Stomach (tissue), 9 donors: ENCODE results near the gene LRRC10. TPM values are rescaled to one million over a fixed set of nuclear protein-coding genes. Genes with fewer than 3 reads are reported as not detected.

Source experiments
- DNase-seq, 2 donors: peaks; one replicate each; pipeline versions ENCODE4 v3.0.0 to v3.0.0-alpha.2; 2013 to 2019
- H3K27ac ChIP-seq, 5 donors: fragments of 200-600 bp in 4 of 5; sonication (generic) in 4 of 5; one replicate each; pipeline ENCODE4 v1.5.1; 2013 to 2019; ENCODE audit warnings: mild to moderate bottlenecking in 1 of 5, moderate library complexity in 1 of 5
- H3K27me3 ChIP-seq, 3 donors: fragments of 200-600 bp; sonication (generic); one replicate each; pipeline ENCODE4 v1.5.1; 2017 to 2019; ENCODE audit warnings: mixed run types in 1 of 3
- H3K36me3 ChIP-seq, 4 donors: fragments of 200-600 bp; sonication (generic); 1 replicate in 3 of 4; 2 replicates in 1 of 4; pipeline ENCODE4 v1.5.1; 2016 to 2019
- H3K4me1 ChIP-seq, 4 donors: fragments of 200-600 bp; sonication (generic); one replicate each; pipeline ENCODE4 v1.5.1; 2016 to 2019
- H3K4me3 ChIP-seq, 4 donors: fragments of 200-600 bp; sonication (generic) in 3 of 4; one replicate each; pipeline ENCODE4 v1.5.1; 2016 to 2019; ENCODE audit warnings: mild to moderate bottlenecking in 1 of 4
- H3K9me3 ChIP-seq, 4 donors: fragments of 200-600 bp; sonication (generic); one replicate each; pipeline ENCODE4 v1.5.1; 2016 to 2019
- EP300 ChIP-seq: sonication (generic); formaldehyde crosslinking; IDR thresholded peaks from one replicate; pipeline ENCODE4 v1.6.1; 2017; ENCODE audit warnings: antibody characterized with exemption
- POLR2A ChIP-seq, 4 donors: fragments of 450-650 bp; IDR thresholded peaks; one replicate each; pipeline ENCODE4 v1.6.1; 2016; ENCODE audit warnings: antibody characterized with exemption in 4 of 4, control low read depth in 2 of 4, mild to moderate bottlenecking in 1 of 4, moderate library complexity in 1 of 4
- POLR2AphosphoS5 ChIP-seq, 3 donors: sonication (generic); formaldehyde crosslinking; IDR thresholded peaks; one replicate each; pipeline ENCODE4 v1.6.1; 2016; ENCODE audit warnings: antibody characterized with exemption in 3 of 3
- WGBS, 5 donors: extraction: QIAGEN DNeasy Blood & Tissue Kit in 3 of 5; methylation state at CpG; one replicate each; pipeline versions ENCODE4 v1.1.5 to v1.1.7; 2013 to 2018; 5-methylcytosine and 5-hydroxymethylcytosine counted together
- intact Hi-C: fragments of 100-400 bp; cut with DNase I; formaldehyde crosslinking; loops from one replicate; pipeline ENCODE4 v1.15.1; 2023; ENCODE audit warnings: low total_unique reads
- polyA plus RNA-seq, 3 donors: library from polyadenylated mRNA; stranded (reverse); fragments of 200-250 nt; gene quantifications; one replicate each; pipeline ENCODE4 v1.2.3, GENCODE V29; 2013
- total RNA-seq, 5 donors: library from RNA; depleted of rRNA; stranded (reverse); fragments of >200 nt; gene quantifications; one replicate each; pipeline versions ENCODE4 v1.1.0 to v1.2.3, GENCODE V29; 2014 to 2016
- TF ChIP-seq, protein P1 (sequence below), 7 experiments: fragments of 450-650 bp in 4 of 7; fragments of 200-600 bp in 3 of 7; sonication (generic) in 3 of 7; IDR thresholded peaks; one replicate each; pipeline ENCODE4 v1.5.1; 2016 to 2019; ENCODE audit warnings: antibody characterized with exemption in 7 of 7, control low read depth in 2 of 7, mild to moderate bottlenecking in 1 of 7
- donor health status: healthy with polysubstance abuse.
- donor health status: Bipolar disorder and iron deficiency.
- donor health status: healthy.

LRRC10 gene
- total and polyA plus RNA-seq, 8 donors, result not detected

DNA sequence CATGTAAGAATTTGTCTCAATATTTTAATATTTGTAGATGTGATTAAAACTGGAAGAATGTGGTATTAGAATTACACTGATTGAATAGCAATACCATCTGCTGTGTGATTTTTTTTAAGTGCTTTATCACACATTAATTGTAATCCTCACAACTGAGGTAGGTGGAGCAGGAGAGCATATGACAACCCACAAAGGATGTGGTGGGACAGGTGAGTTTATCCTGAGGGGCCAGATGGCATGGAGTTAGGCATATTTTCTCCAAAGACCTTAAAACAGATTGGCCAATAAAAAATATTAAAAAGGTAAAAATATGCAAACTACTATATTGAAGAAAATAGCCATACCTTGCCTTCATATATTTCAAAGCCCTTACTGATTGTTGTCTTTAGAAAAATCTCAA is 7.8 kb downstream of the LRRC10 start:
- intact Hi-C loops, result no loop called here
- TF ChIP-seq, protein P1, sequence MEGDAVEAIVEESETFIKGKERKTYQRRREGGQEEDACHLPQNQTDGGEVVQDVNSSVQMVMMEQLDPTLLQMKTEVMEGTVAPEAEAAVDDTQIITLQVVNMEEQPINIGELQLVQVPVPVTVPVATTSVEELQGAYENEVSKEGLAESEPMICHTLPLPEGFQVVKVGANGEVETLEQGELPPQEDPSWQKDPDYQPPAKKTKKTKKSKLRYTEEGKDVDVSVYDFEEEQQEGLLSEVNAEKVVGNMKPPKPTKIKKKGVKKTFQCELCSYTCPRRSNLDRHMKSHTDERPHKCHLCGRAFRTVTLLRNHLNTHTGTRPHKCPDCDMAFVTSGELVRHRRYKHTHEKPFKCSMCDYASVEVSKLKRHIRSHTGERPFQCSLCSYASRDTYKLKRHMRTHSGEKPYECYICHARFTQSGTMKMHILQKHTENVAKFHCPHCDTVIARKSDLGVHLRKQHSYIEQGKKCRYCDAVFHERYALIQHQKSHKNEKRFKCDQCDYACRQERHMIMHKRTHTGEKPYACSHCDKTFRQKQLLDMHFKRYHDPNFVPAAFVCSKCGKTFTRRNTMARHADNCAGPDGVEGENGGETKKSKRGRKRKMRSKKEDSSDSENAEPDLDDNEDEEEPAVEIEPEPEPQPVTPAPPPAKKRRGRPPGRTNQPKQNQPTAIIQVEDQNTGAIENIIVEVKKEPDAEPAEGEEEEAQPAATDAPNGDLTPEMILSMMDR (IDR thresholded peaks at IDR 0.05), result no peak
- TF ChIP-seq POLR2A (IDR thresholded peaks at IDR 0.05) (no peak), EP300 (no peak)

DNA sequence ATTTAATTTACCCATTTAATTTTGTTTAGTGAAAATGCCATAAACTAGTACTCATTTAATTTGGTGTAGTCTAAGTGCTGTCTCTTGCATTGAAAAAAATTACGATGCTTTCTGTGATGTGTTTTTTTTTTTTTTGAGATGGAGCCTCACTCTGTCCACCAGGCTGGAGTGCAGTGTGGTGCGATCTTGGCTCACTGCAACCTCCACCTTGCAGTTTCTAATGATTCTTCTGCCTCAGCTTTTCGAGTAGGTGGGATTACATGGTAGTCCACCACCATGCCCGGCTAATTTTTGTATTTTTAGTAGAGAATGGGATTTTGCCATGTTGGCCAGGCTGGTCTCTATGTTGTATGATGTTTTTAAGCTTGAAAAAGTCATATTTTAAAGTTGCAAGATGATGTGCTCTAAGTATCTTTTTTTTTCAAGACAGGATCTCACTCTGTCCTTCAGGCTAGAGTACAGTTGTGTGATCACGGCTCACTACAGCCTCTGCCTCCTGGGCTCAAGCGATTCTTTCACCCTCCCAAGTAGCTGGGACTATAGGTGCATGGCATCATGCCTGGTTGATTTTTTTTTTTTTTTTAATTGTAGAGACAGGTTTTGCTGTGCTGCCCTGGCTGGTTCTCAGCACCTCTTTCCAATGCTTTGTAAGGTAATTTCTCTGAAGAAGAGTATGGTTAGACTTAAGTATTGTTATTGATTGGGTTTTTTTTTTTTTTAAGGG is 8.6 kb downstream of the LRRC10 start:
- intact Hi-C loops, result no loop called here
- peaks cover 48 to 66% (median 65%) of the 10 kb centered on the region in 4 donors for H3K36me3 ChIP-seq
- TF ChIP-seq POLR2AphosphoS5 (IDR thresholded peaks at IDR 0.05), result no peak
- TF ChIP-seq, protein P1 (IDR thresholded peaks at IDR 0.05), result no peak
- TF ChIP-seq EP300, result no peak
- TF ChIP-seq POLR2A (IDR thresholded peaks at IDR 0.05), result no peak

More for the DNA sequence above, 7.8 kb downstream of the LRRC10 start:
- Histone ChIP-seq H3K4me1 (no peaks in the 10 kb centered on the region), H3K27ac (no peak overlapping the region), H3K4me3 (no peak overlapping the region), H3K27me3 (no peaks in the 10 kb centered on the region), H3K36me3 (peaks cover 39 to 57% (median 56%) of the 10 kb centered on the region in 4 donors), H3K9me3 (no peaks in the 10 kb centered on the region)
- DNase-seq, result no peak

DNA sequence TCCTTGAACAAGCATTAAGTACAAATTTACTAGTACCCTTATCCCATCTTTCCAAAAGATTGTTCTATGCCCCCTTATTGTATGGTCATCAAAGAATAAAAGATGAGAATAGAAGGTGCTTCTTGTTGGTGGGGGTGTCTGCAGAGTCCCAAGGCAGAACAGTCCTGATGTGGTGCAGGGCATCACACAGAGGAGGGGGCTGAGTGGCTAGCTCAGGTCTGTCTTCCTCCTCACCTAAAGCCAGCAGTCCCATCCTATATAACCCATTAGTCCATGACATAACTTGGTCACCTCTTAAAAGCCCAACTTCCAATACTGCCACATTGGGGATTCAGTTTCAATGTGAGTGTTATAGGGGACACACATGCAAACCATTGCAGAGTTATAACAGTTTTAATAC is 9.9 kb downstream of the LRRC10 start:
- Histone ChIP-seq H3K27me3 (no peaks in the 10 kb centered on the region), H3K27ac (no peak overlapping the region), H3K4me3 (no peak overlapping the region), H3K9me3 (no peaks in the 10 kb centered on the region), H3K36me3 (peaks cover 55 to 79% (median 78%) of the 10 kb centered on the region in 4 donors), H3K4me1 (no peaks in the 10 kb centered on the region)
- no peak for DNase-seq
- intact Hi-C loops, result no loop called here
- TF ChIP-seq POLR2A (IDR thresholded peaks at IDR 0.05), result no peak
- TF ChIP-seq, protein P1 (IDR thresholded peaks at IDR 0.05), result no peak
- TF ChIP-seq POLR2AphosphoS5 (IDR thresholded peaks at IDR 0.05), result no peak
- no peak for TF ChIP-seq EP300

More for the DNA sequence above, 8.6 kb downstream of the LRRC10 start:
- H3K27ac ChIP-seq, result no peak overlapping the region
- H3K4me1 ChIP-seq, result no peaks in the 10 kb centered on the region
- H3K27me3 ChIP-seq, result no peaks in the 10 kb centered on the region
- H3K9me3 ChIP-seq, result no peaks in the 10 kb centered on the region
- 91 to 98% (median 95%) methylated on average over 6 of the region's 6 CpGs for WGBS, 5 donors
- H3K4me3 ChIP-seq, result no peak overlapping the region
- no peak for DNase-seq

DNA sequence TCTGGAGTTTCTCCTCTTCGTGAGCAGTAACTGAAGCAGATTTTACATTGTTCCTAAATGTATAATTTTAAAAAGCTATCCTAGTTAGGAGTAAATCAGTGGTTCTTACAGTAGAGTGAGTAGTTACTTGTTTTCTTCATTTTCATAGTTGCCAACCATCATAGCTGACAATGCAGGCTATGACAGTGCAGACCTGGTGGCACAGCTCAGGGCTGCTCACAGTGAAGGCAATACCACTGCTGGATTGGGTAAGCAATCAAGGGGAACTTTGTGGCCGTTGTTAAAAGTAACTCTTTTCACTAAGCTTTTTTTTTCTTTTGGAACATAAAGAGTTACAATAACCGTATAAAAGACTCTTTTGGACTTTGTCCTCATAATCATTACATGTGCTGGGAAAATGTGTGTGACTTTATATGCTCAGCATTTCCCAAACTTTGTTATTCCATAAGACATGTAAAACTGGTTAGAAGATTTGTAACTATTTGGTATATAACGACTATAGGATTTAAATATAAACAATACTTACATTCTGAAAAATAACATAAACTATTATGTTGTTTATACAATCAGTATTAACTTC is 12.4 kb downstream of the LRRC10 start:
- intact Hi-C loops, result no loop called here
- Histone ChIP-seq H3K36me3 (peaks cover 64 to 100% (median 100%) of the 10 kb centered on the region in 4 donors), H3K27ac (no peak overlapping the region), H3K27me3 (no peaks in the 10 kb centered on the region), H3K9me3 (no peaks in the 10 kb centered on the region), H3K4me3 (no peak overlapping the region), H3K4me1 (no peaks in the 10 kb centered on the region)
- no peak for DNase-seq
- TF ChIP-seq, protein P1 (IDR thresholded peaks at IDR 0.05), result no peak
- TF ChIP-seq POLR2A (IDR thresholded peaks at IDR 0.05), result no peak
- TF ChIP-seq POLR2AphosphoS5 (IDR thresholded peaks at IDR 0.05), result no peak
- TF ChIP-seq EP300, result no peak
- 28 to 39% (median 36%) methylated on average over 4 of the region's 4 CpGs for WGBS, 5 donors
